HepG2 (cell line): ENCODE measurements around the gene PRKAG1. TPM values are rescaled to one million over a fixed set of nuclear protein-coding genes. Genes with fewer than 3 reads are reported as not detected.

Experiments
- AGO2 ChIP-seq: fragments of 200-400 bp; formaldehyde crosslinking; optimal IDR thresholded peaks from 2 replicates; pipeline ENCODE3; 2017; ENCODE audit warnings: mild to moderate bottlenecking, low read depth, low read length, moderate library complexity
- ARNT2 ChIP-seq: sonication (generic); formaldehyde crosslinking; IDR thresholded peaks from 2 replicates; pipeline ENCODE4 v1.8.0; 2022; ENCODE audit warnings: mild to moderate bottlenecking, low read depth, missing genetic modification reagents, moderate library complexity
- BCL6 ChIP-seq: IDR thresholded peaks from 2 replicates; pipeline ENCODE4 v1.6.1; 2016; ENCODE audit warnings: missing genetic modification reagents, missing compliant biosample characterization
- CBX1 ChIP-seq: IDR thresholded peaks from one replicate; pipeline ENCODE4 v1.6.1; 2016; ENCODE audit warnings: antibody characterized with exemption, low read depth
- CSRNP1 ChIP-seq: sonication (generic); formaldehyde crosslinking; IDR thresholded peaks from 2 replicates; pipeline ENCODE4 v1.8.1; 2023; ENCODE audit warnings: mild to moderate bottlenecking, missing genetic modification reagents
- FOXC1 ChIP-seq: sonication (generic); formaldehyde crosslinking; IDR thresholded peaks from 2 replicates; pipeline ENCODE4 v1.8.0; 2022; ENCODE audit warnings: mild to moderate bottlenecking, missing genetic modification reagents, borderline replicate concordance
- HMG20B ChIP-seq: conservative IDR thresholded peaks from 2 replicates; pipeline ENCODE4 v1.6.1; 2016; ENCODE audit warnings: missing genetic modification reagents, missing compliant biosample characterization
- HNF4A ChIP-seq: sonication (generic); formaldehyde crosslinking; IDR thresholded peaks from 2 replicates; pipeline ENCODE4 v1.4.0; 2020; ENCODE audit warnings: missing genetic modification reagents
- HOXA7 ChIP-seq: sonication (generic); formaldehyde crosslinking; IDR thresholded peaks from 2 replicates; pipeline ENCODE4 v1.8.1; 2022; ENCODE audit warnings: mild to moderate bottlenecking, missing genetic modification reagents, moderate library complexity
- KAT2B ChIP-seq: fragments of 150-350 bp; IDR thresholded peaks from 2 replicates; pipeline ENCODE4 v1.6.1; 2014; ENCODE audit warnings: low read depth, low read length, borderline replicate concordance
- KLF16 ChIP-seq, 2 experiments: sonication (generic) in 1 of 2; formaldehyde crosslinking in 1 of 2; IDR thresholded peaks; 2 replicates each; pipeline versions ENCODE4 v1.6.1 to v1.8.0; 2016 to 2023; ENCODE audit warnings: missing genetic modification reagents in 2 of 2, missing compliant biosample characterization in 1 of 2
- MED8 ChIP-seq: sonication (generic); formaldehyde crosslinking; IDR thresholded peaks from 2 replicates; pipeline ENCODE4 v1.8.1; 2023; ENCODE audit warnings: mild to moderate bottlenecking, missing genetic modification reagents; ENCODE audit not compliant: insufficient replicate concordance
- NAIF1 ChIP-seq: sonication (generic); formaldehyde crosslinking; IDR thresholded peaks from 2 replicates; pipeline ENCODE4 v1.5.0; 2020; ENCODE audit warnings: mild to moderate bottlenecking, missing genetic modification reagents, borderline replicate concordance
- NFE2L2 ChIP-seq: fragments of 150-350 bp; IDR thresholded peaks from 2 replicates; pipeline ENCODE4 v1.6.1; 2014; ENCODE audit warnings: low read length
- NKX3-1 ChIP-seq: sonication (generic); formaldehyde crosslinking; IDR thresholded peaks from 2 replicates; pipeline ENCODE4 v1.5.0; 2020; ENCODE audit warnings: missing genetic modification reagents
- NONO ChIP-seq, 2 experiments: fragments of 450-650 bp in 1 of 2; sonication (generic) in 1 of 2; formaldehyde crosslinking in 1 of 2; IDR thresholded peaks in 1 of 2; conservative IDR thresholded peaks in 1 of 2; 2 replicates each; pipeline versions ENCODE4 v1.6.1 to v1.8.0; 2017 to 2022; ENCODE audit warnings: mild to moderate bottlenecking in 1 of 2, missing genetic modification reagents in 1 of 2, moderate library complexity in 1 of 2
- PTBP1 ChIP-seq: fragments of 200-400 bp; formaldehyde crosslinking; IDR thresholded peaks from 2 replicates; pipeline ENCODE4 v1.6.1; 2018; ENCODE audit warnings: low read length, low read depth; ENCODE audit not compliant: poor library complexity, severe bottlenecking
- SIX1 ChIP-seq: sonication (generic); formaldehyde crosslinking; IDR thresholded peaks from 2 replicates; pipeline ENCODE4 v1.4.0; 2020; ENCODE audit warnings: missing genetic modification reagents, borderline replicate concordance
- SKI ChIP-seq: fragments of 450-650 bp; IDR thresholded peaks from one replicate; pipeline ENCODE4 v1.6.1; 2018; ENCODE audit warnings: mild to moderate bottlenecking; ENCODE audit not compliant: partially characterized antibody
- TBL1XR1 ChIP-seq: fragments of 150-350 bp; IDR thresholded peaks from 2 replicates; pipeline ENCODE4 v1.6.1; 2014; ENCODE audit warnings: borderline replicate concordance, low read length; ENCODE audit not compliant: partially characterized antibody
- ZC3H4 ChIP-seq: sonication (generic); formaldehyde crosslinking; IDR thresholded peaks from 2 replicates; pipeline ENCODE4 v1.4.0; 2020; ENCODE audit warnings: missing genetic modification reagents, borderline replicate concordance
- ZKSCAN1 ChIP-seq: fragments of 150-350 bp; IDR thresholded peaks from 2 replicates; pipeline ENCODE4 v1.6.1; 2014; ENCODE audit warnings: low read length
- ZNF253 ChIP-seq: sonication (generic); formaldehyde crosslinking; IDR thresholded peaks from 2 replicates; pipeline ENCODE4 v1.8.0; 2022; ENCODE audit warnings: mild to moderate bottlenecking, missing genetic modification reagents, borderline replicate concordance
- ZNF274 ChIP-seq: sonication (generic); formaldehyde crosslinking; IDR thresholded peaks from 2 replicates; pipeline ENCODE4 v1.5.1; 2020; ENCODE audit warnings: mild to moderate bottlenecking, missing genetic modification reagents
- ZNF770 ChIP-seq: sonication (generic); formaldehyde crosslinking; IDR thresholded peaks from 2 replicates; pipeline ENCODE4 v1.5.0; 2020; ENCODE audit warnings: mild to moderate bottlenecking, missing genetic modification reagents
- ZNF777 ChIP-seq: sonication (generic); formaldehyde crosslinking; IDR thresholded peaks from 2 replicates; pipeline ENCODE4 v1.4.0; 2020; ENCODE audit warnings: missing genetic modification reagents
- ZNF878 ChIP-seq: sonication (generic); formaldehyde crosslinking; IDR thresholded peaks from 2 replicates; pipeline ENCODE4 v1.8.1; 2023; ENCODE audit warnings: mild to moderate bottlenecking, missing genetic modification reagents, moderate library complexity
- polyA plus RNA-seq, 8 experiments: library from polyadenylated mRNA; depleted of rRNA in 3 of 8; stranded (reverse) in 7 of 8; unstranded in 1 of 8; fragments of >200 nt; fragmentation: Illumina TruSeq in 4 of 8; extraction: Trizol in 4 of 8; gene quantifications; 2 replicates each; pipeline versions ENCODE4 v1.2.1 to v1.2.3, GENCODE V29; 2011 to 2016; ENCODE audit warnings: low read depth in 4 of 8, missing spikeins in 1 of 8, mixed read lengths in 1 of 8; ENCODE audit not compliant: insufficient read depth in 1 of 8
- total RNA-seq, 5 experiments: library from RNA; depleted of rRNA; stranded (reverse); fragments of >200 nt; fragmentation: Illumina TruSeq; extraction: Trizol; gene quantifications; 2 replicates each; pipeline ENCODE4 v1.2.3, GENCODE V29; 2016; ENCODE audit warnings: low read depth in 1 of 5

The PRKAG1 gene
- total and polyA plus RNA-seq, 2 of the 13 experiments (the other 11 are each of a cell fraction or from before 2014, with no cell fraction given), result 26.1 to 32.8 TPM

GRCh38 chr12:48957141-48958048 lies 61.2 kb downstream of the PRKAG1 start, which contains the start of gene ARF3 (continued):
- TF ChIP-seq FOXC1 (CRISPR knock-in tag) (peak; percentile 85; the same call in 1 of the 2 replicates), KLF16 (CRISPR knock-in tag; IDR thresholded peaks at IDR 0.05) (peak in 1 of 2 experiments; percentile 74; a peak in 2 of 4 replicates), MED8 (CRISPR knock-in tag) (no peak), NONO (IDR thresholded peaks at IDR 0.05) (no peak), NONO (CRISPR knock-in tag; conservative IDR thresholded peaks at IDR 0.05) (peak; percentile 84), KAT2B (no peak), HNF4A (CRISPR knock-in tag) (no peak), TBL1XR1 (no peak), ZNF878 (CRISPR knock-in tag) (no peak), SIX1 (CRISPR knock-in tag) (no peak), BCL6 (CRISPR knock-in tag) (peak; percentile 26; the same call in 1 of the 2 replicates), ZNF777 (CRISPR knock-in tag) (peak; percentile 73), NFE2L2 (no peak), CSRNP1 (CRISPR knock-in tag) (no peak), AGO2 (peak; percentile 72), SKI (no peak), PTBP1 (peak; percentile 64), ZNF253 (CRISPR knock-in tag) (0 out of 2 replicates have a peak, but pooled peaks have one; percentile 38), ZC3H4 (no peak), ZNF274 (peak; percentile 65; the same call in 1 of the 2 replicates), HMG20B (CRISPR knock-in tag) (no peak), HOXA7 (no peak), ZKSCAN1 (no peak), NAIF1 (CRISPR knock-in tag) (no peak), CBX1 (no peak), ZNF770 (CRISPR knock-in tag) (no peak; the same call in 1 of the 2 replicates), NKX3-1 (CRISPR knock-in tag) (0 out of 2 replicates have a peak, but pooled peaks have one; percentile 16), ARNT2 (CRISPR knock-in tag) (peak; percentile 98; the same call in 1 of the 2 replicates)
